Measurements from ENCODE around the gene SLC10A3. TPM values are rescaled to one million over a fixed set of nuclear protein-coding genes. Genes with fewer than 3 reads are reported as not detected.

The SLC10A3 gene
- total and polyA plus RNA-seq, 2 of the 8 experiments (the other 6 are each of a cell fraction or from before 2014, with no cell fraction given): 6.8 to 9.5 TPM

DNA sequence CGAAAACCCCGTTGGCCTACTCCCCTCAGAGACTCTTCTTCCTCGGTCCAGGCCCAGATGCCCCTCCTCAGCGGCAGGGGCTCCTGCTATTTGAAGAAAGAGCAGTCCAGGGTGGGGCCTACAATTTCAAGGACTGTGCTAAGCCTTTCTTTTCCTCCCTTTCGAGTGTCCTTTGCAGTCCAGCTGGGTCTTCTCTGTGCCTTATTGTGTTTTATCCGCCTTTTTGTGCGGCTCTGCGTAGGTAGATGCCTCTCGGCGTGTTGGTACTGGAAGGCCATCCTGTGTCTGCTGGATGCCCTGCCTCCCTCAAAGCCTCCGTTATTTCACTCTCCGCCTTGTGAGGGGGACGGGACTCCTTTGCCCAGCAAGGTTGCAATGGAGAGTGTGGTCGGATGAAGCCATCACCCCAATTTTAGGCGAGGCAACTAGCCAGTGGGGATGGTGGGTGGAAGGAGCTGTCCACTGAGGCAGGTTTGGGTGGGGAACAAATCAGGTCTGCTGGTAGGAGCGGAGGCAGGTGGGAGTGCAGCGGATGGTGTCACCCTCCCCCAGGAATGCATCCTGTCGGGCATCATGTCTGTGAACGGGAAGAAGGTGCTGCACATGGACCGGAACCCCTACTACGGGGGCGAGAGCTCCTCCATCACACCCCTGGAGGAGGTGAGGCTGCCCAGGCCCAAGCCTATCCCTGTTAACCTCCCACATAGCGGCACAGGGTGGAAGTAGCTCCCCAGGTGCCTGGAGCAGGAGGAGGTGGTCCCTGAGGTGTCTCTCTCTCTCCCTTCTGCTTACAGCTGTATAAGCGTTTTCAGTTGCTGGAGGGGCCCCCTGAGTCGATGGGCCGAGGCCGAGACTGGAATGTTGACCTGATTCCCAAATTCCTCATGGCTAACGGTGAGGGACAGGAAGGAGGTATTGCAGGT is 52.2 kb downstream of the SLC10A3 start:
- no peak overlapping the region for H2AK5ac ChIP-seq (ENCODE audit: low read depth, low read length)
- H3K27me3 ChIP-seq (replicated peaks in 1 of 4; ENCODE audit: control insufficient read depth in 3 of 4, extremely low read depth in 1 of 4, insufficient read depth in 3 of 4, low read length in 3 of 4): no peaks in the 10 kb centered on the region
- no peak overlapping the region for H4K5ac ChIP-seq (ENCODE audit: insufficient read length, low read depth, low read length)
- peaks cover 0 to 29% (median 14%) of the 10 kb centered on the region in 4 experiments; a peak in 6 of 8 replicates for H3K36me3 ChIP-seq (ENCODE audit: control insufficient read depth in 2 of 4, insufficient read depth in 4 of 4, low read length in 3 of 4)
- H3K9me3 ChIP-seq (ENCODE audit: insufficient read depth in 2 of 2, low read depth in 1 of 2, low read length in 1 of 2): no peaks in the 10 kb centered on the region
- no peak overlapping the region for H2BK120ac ChIP-seq (replicated peaks; ENCODE audit: low read depth, low read length)
- no peak overlapping the region for H2BK15ac ChIP-seq (ENCODE audit: low read length)
- H3K79me2 ChIP-seq (ENCODE audit: control insufficient read depth in 1 of 2, insufficient read depth in 2 of 2, low read length in 2 of 2): peaks cover 0 to 17% of the 10 kb centered on the region in 2 experiments; a peak in 2 of 4 replicates
- WGBS, 2 experiments (ENCODE audit: extremely low coverage in 1 of 2, insufficient coverage in 1 of 2, insufficient read length in 1 of 2, insufficient replicate concordance in 2 of 2, low coverage in 1 of 2, low lambda C conversion rate in 2 of 2, missing lambda C conversion rate in 1 of 2): 87% methylated on average over 15 of the region's 28 CpGs; no CpG with 5 or more reads in 1 of the 2 experiments
- no peak overlapping the region for H3K56ac ChIP-seq (replicated peaks; ENCODE audit: insufficient read length, low read depth, low read length)
- H3K23me2 ChIP-seq (ENCODE audit: low read depth, low read length): peaks cover 2% of the 10 kb centered on the region; the same call in 1 of the 2 replicates
- no peak overlapping the region for H2BK20ac ChIP-seq (ENCODE audit: low read length)
- no peak overlapping the region for H2AFZ ChIP-seq (ENCODE audit: low read length)
- H2BK5ac ChIP-seq (ENCODE audit: low read depth, low read length): no peak overlapping the region
- ChIA-PET POLR2A (ENCODE audit: partially characterized antibody) (interaction anchor here (0.8 to 1.2 kb wide), 6 partner anchors 10 to 89 kb away, joined by 3 to 5 read pairs (median 3); partner anchors contain the start of genes RPL10 and SLC10A3), CTCF (ENCODE audit: partially characterized antibody) (interaction anchor here (0.5 to 0.9 kb wide), 2 partner anchors 42 to 44 kb away, joined by 3 to 4 read pairs; no protein-coding TSS in a partner anchor)
- H3K4me3 ChIP-seq (ENCODE audit: extremely low read depth in 1 of 4, insufficient read depth in 2 of 4, low read depth in 3 of 4, low read length in 4 of 4): peak overlapping the region; percentile 56 to 86 (median 66)
- peaks cover 0 to 6% (median 4%) of the 10 kb centered on the region in 4 experiments; a peak in 6 of 7 replicates for H3K4me1 ChIP-seq (replicated peaks in 1 of 4; ENCODE audit: control insufficient read depth in 3 of 4, insufficient read depth in 4 of 4, low read length in 3 of 4)
- no peak overlapping the region for H3K18ac ChIP-seq (ENCODE audit: extremely low read depth, low read length)
- no peak overlapping the region for H4K8ac ChIP-seq (ENCODE audit: extremely low read depth, insufficient read depth, low read length)
- H3K27ac ChIP-seq (ENCODE audit: low read depth, low read length): no peak overlapping the region
- H3K4ac ChIP-seq (replicated peaks; ENCODE audit: insufficient read length, low read depth, low read length): no peak overlapping the region
- H3K9ac ChIP-seq (replicated peaks in 1 of 4; ENCODE audit: extremely low read depth in 1 of 4, low read depth in 3 of 4, low read length in 3 of 4): peak overlapping the region in 3 of 4 experiments; percentile 28 to 51 (median 29); a peak in 4 of 7 replicates
- FAIRE-seq (no peak), DNase-seq (ENCODE audit: low read depth in 1 of 2, low spot score in 2 of 2) (no peak)
- no peak overlapping the region for H4K91ac ChIP-seq (replicated peaks; ENCODE audit: insufficient read length, low read length)
- H3K4me2 ChIP-seq (ENCODE audit: insufficient read depth in 1 of 2, low read depth in 2 of 2, low read length in 2 of 2): peak overlapping the region; percentile 68 to 89
- no peaks in the 10 kb centered on the region for H3K79me1 ChIP-seq (ENCODE audit: low read depth, low read length)
- H3K23ac ChIP-seq (ENCODE audit: insufficient read length): no peak overlapping the region
- no peak overlapping the region for H2BK12ac ChIP-seq (ENCODE audit: low read depth, low read length)
- no peak overlapping the region for H3K14ac ChIP-seq (ENCODE audit: insufficient read length)
- H4K20me1 ChIP-seq (replicated peaks in 1 of 2; ENCODE audit: control insufficient read depth in 1 of 2, insufficient read depth in 2 of 2, low read length in 2 of 2): peaks cover 0 to 11% of the 10 kb centered on the region in 2 experiments
- TF ChIP-seq CBX5 (IDR thresholded peaks at IDR 0.05; ENCODE audit: low read depth, low read length) (no peak), EZH2 (IDR thresholded peaks at IDR 0.05; ENCODE audit: low read depth, low read length, severe bottlenecking) (no peak), POU5F1 (IDR thresholded peaks at IDR 0.05; ENCODE audit: low read depth, low read length) (no peak), CEBPB (IDR thresholded peaks at IDR 0.05; ENCODE audit: low read depth, low read length) (no peak), BACH1 (IDR thresholded peaks at IDR 0.05; ENCODE audit: low read length) (no peak), TBP (IDR thresholded peaks at IDR 0.05; ENCODE audit: low read depth, low read length) (no peak), SUZ12 (IDR thresholded peaks at IDR 0.05; ENCODE audit: low read length) (no peak), GABPA (IDR thresholded peaks at IDR 0.05; ENCODE audit: borderline replicate concordance, insufficient read depth, low read length) (no peak), CREB1 (IDR thresholded peaks at IDR 0.05) (no peak), ZNF274 (IDR thresholded peaks at IDR 0.05; ENCODE audit: borderline replicate concordance, extremely low read depth, low read length) (no peak), GTF2F1 (IDR thresholded peaks at IDR 0.05; ENCODE audit: borderline replicate concordance, low read depth, low read length) (no peak), KDM4A (IDR thresholded peaks at IDR 0.05; ENCODE audit: low read depth, low read length, severe bottlenecking) (no peak)

Measured in H1 (cell line).